ENCODE results near the gene RPS6KA1.

DNA sequence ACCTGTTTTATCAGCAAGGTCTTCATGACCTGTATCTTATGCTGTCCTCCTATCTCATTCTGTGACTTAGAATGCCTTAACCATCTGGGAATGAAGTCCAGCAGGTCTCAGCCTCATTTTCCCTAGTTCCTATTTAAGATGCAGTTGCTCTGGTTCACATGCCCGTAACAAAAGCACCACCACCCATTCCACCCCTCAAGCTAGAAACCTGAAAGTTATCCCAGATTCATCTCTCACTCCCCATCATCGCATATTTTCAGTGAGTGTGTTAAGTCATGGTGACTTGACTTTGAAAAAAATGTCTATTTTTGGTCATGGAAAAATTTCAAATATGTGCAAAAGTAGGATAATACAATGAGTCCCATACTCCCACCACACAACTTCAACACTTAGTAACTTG is 45.6 kb upstream of the RPS6KA1 start:
- no peak for TF ChIP-seq EZH2phosphoT487 (IDR thresholded peaks at IDR 0.05; ENCODE audit: insufficient read depth, low read depth)
- TF ChIP-seq EZH2 (IDR thresholded peaks at IDR 0.05; ENCODE audit: insufficient read depth, poor library complexity, severe bottlenecking): no peak

Data from GM23248 (cell line).